NCI-H2196 (cell line): ENCODE results near the gene BSN.
A peak's percentile ranks its signal among the peaks of the same experiment; 100 is the strongest.

Source experiments
- DNase-seq: peaks from one replicate; lab custom pipeline; 2025; ENCODE audit not compliant: unreplicated experiment; lab: John Stamatoyannopoulos, UW

The BSN gene

DNA sequence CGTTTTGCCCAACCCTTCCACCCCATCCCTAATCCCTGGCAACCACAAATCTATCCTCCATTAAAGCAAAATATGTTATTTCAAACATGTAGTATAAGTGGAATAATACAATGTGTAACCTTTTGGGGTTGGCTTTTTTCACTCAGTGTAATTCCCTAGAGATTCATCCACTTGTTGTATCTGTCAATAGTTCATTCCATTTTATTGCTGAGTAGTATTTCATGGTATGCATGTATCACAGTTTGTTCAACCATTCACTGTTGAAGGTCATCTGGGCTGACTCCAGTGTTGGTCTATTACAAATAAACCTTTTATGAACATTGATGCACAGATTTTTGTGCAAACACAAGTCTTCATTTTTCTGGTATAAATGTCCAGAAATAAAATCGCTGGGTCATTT, 38.8 kb downstream of the BSN start:
- DNase-seq: no peak

DNA sequence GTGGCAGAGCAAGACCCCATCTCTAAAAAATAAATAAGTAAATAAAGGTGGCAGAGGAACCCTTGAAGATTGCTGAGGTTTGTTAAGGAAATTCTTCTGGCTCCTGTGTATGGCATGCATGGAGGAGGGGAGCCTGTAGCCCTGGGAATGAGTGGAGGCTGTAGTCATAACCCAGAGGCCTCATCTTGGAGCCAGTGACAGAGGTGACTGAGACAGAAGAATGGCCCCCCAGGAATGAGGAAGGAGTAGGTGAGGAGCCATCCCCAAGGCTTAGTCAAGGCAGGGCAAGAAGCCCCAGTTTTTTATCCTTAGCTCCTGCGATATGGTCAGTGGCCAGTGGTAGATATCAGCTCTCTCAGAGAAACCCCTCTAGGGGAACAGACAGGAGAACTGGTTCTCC, 46.5 kb downstream of the BSN start:
- DNase-seq: no peak

DNA sequence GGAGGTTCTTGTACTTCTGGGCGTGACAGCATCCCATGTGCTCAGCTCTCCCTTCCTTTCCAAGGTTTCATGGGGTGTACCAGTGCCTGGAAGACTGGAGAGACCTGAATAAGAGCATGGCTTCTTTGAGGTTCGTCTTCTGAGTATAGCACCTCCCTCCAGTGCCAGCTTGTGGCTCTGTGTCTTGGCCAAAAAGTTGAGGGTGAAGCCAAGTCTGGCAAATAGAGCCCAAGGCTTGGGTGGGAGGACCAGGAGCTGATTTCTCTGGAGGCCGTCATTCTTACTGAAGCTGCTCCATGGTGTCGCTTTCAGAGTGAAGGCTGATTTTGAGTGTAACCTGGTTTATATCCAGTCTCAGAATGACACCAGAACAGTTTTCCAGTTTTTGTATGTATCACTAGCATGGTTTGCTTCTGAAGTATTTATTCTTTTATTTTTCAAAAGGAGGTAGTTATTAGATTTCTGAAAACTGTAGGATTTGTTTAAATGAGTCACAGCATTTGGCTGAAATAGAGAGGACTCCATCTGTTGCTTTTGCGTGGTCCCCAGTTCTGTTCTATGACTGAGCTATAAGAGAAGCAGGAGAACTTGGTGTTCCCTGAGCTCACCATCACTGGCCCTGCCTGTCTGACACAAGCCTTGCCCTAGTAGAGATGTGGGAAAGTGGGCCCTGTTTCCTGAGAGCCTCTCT, 47.2 kb downstream of the BSN start:
- DNase-seq: no peak

DNA sequence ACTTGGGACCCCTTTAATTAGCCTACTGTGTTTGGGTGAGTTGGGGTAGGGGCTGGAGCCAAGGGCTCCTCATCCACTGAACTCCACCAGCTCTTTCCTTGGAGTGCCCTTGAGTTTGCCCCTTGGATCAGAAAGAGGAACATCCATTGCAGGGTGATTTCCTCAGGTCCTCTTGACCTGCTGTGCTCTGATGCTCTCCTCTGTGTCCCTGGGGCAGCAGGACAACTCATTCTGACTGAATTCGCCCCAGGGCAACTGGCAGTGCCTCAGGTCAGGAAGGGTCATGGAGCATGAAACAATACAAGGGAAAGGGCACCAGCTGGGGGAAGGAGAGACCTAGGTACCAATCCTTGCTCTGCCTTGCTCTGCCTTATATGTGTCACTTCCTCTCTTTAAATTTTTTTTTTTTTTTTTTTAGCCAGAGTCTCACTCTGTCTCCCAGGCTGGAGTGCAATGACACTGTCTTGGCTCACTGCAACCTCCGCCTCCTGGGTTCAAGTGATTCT, 47.8 kb downstream of the BSN start:
- DNase-seq: no peak

DNA sequence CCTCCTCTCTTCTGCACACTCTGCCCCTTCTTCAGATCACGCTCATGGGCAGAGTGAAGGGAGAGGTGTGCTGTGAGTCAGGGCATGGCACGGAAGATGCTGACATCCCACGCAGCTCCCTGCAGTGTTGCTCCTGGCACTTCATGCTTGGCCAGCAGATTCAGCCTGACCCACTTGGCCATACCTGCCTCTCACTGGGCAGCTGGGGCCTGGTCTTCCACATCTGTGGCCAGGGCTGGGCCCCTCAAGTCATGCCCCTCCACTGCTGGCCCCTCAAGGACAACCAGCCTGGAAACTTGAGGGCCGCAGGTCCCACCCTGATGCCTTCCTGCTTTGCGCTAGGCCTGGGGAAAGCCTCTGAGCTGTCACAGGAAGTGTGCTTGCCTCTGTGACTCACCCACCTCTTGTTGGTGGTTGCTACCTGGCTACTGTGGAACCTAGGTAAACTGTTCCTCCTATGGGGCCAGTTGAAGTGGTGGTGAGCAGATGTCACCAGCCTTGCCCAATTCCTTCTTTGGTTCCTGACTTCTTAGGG, 48.7 kb downstream of the BSN start:
- DNase-seq: no peak

DNA sequence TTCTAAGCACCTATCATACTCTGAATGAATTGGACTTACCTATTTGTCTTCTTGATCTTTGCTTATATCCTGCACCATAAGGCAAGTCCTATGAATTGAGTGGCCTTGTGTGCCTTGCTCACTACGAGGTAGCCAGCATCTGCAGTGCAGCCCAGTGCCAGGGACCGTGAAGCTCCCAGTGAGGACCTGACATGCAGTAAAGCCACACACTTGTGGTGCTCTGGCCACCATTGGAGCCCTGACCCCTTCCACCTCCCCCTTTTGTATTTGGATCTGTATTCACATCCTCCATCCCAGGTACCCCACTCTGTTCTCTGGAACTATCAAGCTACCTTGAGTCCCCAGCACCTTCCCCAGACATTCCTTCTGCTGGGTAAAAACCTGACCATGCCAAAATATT, 52.1 kb downstream of the BSN start:
- DNase-seq: no peak

DNA sequence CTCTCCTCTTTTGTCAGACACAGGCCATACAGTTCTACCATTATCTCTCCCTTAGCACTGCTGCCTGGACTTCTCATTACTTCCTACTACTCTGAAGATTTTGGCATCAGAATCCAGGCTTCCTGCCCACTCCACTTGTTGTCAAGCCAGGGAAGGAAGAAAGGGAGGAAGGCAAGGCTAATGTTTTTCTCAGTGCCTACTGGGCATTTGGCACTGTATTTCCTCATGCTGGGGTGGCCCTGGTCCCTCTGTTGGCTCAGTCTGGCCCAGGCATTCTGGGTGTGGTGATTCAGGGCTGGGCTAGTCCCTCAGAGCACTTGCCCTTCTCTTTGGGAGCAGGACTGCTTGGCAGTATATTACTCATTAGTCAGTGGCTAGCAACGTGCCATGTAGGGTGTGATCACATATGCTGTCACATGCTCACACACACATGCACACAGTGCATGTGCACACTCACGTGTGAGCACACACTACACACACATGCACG, 52.9 kb downstream of the BSN start:
- DNase-seq: no peak

DNA sequence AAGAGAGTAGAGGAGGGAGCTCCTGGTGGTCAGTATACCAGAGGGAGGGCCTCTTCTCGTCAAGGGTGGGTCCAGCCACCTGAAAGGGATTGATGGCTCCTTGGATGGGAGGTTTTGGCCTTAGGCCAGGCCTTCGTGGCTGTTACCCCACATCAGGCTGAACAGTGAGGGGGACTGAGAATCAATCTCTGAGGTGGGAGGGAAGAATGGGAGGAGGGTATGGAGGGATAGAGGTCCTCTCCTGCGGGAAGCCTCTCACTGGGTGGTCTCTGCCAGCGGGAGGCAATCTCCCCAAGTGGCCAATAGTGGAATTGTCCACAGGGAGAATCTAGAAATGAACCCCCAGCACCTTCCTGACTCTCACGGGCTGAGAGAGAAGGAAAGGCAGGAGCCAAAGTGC, 53.5 kb downstream of the BSN start:
- DNase-seq: no peak

DNA sequence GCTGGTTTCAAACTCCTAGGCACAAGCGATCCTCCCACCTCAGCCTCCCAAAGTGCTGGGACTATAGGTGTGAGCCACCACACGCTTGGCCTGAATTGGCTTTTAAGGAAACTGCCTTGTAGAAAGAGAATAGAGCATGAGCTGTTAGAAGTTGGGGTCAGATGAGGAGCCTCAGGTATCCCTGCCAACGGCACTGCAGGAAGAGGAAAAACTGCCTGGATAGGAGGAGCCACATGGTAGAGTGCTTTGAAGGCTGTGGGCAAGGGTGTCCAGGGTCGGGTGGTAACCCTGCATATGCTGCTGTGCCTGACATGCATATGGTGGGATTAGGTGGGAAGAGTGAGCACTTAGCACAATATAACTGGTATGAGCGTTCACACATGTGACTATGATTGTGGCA, 55.0 kb downstream of the BSN start:
- no peak for DNase-seq

DNA sequence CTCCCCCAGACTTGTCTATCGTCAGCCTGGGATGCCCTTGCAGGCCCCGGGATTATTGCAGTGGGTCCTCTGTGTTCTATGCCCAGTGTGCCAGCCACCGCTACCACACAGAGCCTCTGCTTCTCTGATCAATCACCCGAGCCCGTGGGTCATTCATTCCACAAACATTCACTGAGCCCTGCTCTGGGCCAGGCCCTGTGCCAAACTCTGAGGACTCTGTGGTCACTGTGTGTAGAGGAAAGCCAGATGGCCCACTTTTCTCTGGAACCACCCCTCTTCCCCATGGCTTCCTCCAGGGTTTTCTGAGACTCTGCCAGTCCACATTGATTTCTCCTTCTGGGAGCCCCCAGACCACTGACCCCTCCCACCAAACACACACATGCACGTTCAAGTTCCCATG, 55.5 kb downstream of the BSN start:
- peak; percentile 5 for DNase-seq

DNA sequence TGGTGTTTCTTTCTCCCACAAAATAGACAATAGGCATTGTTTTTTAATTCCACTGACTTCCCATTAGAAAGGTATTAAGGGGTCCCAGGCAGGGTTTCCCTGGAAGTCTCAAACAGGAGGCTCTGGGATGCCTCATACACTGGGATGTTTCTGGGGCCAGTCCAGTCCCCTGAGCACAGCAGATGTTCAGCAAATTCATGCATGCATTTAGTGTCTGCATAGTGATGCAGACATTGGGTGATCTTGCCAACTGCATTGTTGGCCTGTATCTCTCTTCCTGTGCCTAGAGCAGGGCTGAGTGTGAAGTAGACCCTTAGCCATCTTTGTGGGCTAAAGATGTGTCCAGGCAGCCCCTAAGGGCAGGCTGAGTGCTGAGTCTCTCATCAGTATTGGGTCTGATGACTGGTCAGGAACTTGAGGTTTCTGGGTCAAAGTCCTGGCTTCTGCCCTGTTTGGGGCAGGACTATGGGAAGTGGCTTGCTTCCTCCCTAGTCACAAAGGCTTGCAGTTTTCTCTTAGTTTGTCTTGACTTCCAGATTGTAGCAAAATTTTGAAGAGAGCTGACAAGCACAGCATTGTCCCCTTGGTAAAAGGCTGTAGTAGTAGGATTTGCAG, 56.5 kb downstream of the BSN start:
- no peak for DNase-seq

DNA sequence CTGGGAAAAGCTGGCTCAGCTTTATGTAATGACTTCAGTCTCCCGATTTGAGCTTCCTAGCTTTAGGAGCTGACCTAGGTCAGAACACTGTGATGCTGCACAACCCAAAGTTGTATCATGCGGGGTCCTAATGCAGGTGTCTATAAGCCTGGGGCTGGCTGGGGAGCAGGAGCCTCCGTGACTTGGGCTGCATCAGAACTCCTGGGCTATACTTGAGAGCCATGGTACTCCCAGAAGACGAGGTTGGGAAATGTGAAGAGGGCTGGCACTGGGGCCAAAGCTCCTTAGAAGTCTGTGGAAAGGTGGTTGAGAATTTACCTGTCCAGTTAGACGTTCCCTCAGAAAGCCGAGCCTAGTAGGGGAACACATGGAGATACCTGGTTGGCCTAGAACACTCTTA, 57.0 kb downstream of the BSN start:
- no peak for DNase-seq

DNA sequence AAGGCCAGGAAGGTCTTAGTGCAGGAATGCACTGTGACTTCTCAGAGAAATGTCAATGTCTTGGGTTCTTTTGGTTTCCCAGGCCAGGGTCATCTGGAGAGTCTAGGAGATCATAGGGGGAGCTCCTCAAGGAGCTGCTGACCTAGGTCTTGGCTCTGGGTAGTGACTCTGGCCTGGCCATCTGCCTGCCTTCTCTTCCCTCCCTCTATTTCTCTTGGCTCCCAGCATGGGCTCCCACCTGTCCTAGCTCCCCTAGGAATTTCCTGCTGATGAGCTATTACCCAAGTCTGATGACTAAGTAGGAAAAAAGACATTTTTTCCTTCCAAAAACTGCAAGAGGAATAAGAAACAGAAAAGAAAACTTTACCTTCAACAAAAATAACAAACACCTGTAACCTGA, 57.4 kb downstream of the BSN start:
- no peak for DNase-seq

DNA sequence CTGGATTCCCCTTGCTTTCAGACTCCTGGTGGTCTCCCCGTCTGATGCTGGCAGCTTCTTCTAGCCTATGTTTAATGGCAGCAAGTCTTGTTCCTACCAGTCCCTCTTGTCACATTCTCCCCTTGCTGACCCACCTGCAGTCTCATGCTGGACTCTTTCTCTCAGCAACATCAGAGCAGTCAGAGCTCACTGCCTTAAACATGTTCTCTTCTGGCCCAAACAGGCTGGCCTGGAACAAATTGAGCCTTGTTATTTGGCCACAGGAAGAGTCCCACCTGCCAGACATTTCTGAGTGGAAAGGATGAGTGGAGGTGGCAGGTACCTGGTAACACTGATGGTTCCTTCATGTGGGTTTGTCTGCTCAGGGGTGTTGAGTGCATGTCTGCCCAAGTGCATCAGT, 60.7 kb downstream of the BSN start:
- DNase-seq: no peak

DNA sequence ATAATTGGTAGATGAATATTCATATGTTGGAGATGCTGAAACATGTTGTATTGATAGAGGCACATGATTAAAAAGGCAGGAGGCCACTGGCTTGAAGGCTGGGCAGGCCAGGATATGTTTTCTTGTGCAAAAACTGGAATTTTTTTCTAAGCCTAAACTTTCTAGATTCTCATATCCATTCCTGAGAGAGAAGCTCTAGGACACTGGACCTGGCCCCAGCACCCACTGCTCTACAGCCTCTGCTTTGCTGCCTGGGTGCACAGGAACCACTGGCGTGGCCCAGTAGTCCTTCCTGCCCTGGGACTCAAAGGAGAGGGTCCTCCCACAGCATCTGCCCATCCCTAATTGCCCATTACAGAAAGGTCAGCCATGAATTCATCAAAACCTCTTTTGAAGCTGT, 61.8 kb downstream of the BSN start:
- no peak for DNase-seq

DNA sequence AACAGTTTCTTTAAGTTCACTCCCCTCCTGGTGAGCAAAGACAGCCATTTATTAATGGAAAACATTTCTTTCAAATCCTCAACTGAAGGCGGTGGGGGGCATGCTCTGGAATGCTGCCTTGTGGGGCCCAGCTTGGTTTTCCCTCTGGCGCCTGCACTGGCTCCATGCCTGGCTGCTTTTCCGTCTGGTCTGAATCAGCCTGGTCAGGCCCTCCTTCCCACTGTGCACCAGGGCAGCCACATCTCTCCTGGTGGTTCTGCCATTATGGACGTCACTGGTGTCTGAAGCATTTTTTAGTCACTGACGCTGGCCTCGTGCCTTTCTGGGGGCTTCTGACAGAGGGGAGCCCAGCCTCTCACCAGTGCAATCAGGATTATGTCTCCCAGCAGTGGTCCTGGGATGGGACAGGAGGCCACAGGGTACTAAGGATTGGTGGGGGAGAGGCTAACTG, 62.2 kb downstream of the BSN start:
- DNase-seq: no peak

DNA sequence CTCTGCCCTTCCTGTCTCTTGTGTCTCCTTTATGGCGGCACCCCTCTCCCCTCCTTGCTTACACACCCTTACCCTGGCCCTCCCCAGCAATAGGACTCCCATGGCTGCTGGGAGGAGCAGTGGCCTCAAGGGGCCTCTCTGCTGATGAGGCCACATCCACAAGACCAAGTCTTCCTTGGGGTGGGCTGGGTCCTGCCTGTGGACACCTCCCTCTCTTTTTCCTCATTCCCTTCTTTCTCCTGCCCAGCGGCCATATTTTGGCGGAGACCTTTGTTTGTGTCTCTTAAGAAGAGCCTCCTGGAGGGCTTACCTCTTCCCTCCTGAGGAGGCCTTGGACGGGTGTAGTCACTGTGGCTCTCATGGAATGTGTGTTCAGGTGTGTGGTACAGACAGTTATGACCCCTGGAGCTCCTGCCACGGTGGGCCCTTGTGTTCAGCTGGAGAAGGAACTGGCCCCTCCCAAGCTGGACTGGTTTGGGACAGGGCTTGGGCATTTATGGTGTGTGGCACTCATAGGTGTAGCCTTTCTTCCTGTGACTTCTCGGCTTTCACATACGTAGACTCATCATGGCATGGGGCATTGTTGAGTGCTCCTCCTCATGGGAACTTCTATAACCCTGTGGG, 63.2 kb downstream of the BSN start:
- no peak for DNase-seq

DNA sequence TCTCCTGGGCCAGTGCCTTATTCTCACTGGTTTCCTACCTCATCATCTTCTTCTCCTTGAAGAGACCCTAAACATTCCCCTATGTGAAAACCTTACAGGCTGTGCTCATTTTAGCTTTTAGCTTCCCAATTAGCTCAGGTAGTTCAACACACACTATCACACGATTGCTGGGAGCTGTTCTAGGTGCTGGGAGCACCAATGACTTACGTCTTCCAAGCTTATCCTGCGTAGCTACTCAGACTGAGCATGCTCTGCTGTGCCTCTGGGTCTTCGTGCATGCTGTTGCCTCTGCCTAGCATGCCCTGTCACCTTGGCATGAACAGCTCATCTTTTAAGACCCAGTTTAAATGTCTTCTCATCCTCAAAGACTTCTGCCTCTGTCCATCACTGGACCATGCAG, 64.1 kb downstream of the BSN start:
- no peak for DNase-seq

DNA sequence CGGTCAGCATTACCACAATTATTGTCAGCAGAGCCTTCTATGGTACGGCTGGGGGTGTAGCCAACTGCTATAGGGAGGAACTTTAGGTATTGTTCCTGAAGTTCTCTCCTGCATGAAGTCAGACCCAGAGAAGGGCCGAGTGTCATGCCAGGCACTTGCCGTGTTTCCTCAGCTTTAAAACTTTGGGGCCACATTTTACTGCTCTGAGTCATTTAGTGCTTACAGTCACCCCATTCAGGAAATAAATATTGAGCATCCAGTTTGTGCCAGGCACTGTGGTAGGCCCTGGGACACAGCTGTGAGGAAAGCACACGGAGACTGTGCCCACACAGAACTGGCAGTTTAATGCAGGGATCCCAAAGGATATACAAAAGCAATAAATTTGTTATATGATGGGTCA, 65.4 kb downstream of the BSN start:
- no peak for DNase-seq

DNA sequence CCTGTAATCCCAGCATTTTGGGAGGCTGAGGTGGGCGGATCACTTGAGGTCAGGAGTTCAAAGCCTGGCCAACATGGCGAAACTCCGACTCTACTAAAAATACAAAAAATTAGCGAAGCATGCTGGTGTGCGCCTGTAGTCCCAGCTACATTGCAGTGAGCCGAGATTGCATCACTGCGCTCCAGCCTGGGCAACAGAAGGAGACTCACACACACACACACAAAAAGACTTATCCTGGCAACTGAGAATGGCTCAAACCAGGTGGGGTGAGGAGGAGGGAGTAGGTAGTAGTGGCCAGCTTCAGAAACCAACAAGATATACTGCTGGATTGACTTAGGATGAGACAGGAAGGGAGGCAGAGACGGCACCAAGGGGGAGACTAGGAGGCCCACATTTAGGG, 66.5 kb downstream of the BSN start:
- DNase-seq: no peak

DNA sequence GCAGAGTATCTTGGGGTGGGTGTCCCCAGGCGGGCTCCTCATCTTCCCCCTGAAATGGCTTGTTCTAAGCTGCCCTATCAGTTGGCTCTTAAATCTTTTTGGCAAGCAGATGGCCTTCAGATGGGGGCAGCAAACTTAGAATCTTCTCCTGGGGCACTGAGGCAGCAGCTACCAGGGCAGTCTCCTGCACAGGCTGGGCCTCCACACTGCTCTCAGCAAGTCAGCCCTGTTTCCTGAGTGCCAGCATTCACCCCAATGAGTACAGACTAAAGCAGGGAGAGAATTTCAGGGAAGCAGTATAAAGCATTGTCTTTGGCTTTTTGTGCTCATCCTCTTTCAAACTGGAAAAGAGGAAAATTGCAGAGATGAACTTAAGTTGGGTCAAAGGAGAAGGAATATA, 68.8 kb downstream of the BSN start:
- DNase-seq: no peak

DNA sequence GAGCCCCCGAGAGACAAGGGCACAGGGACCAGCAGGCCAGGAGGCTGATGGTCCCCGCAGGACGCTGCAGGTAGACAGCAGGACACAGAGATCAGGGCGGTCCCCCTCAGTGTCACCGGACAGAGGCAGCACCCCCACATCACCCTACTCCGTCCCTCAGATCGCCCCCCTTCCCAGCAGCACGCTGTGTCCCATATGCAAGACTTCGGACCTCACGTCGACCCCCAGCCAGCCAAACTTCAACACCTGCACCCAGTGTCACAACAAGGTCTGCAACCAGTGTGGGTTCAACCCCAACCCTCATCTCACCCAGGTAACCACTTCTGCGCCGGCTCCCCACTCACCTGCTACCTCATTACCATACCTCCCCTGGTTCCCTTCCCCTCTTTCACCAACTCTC, 70.8 kb downstream of the BSN start:
- no peak for DNase-seq
